Urothelium cell line (cell line): ENCODE measurements around the gene CFLAR.
"Not testable (repeated sequence)": the region's sequence is repeated elsewhere in the genome, so short reads cannot be mapped to it uniquely, and the experiment has no call there.

Source experiments
- DNase-seq: peaks from one replicate; pipeline ENCODE4 v3.0.0; 2011; ENCODE audit warnings: low spot score, mixed read lengths
- FAIRE-seq: peaks from 2 replicates; lab custom pipeline; 2011; peaks lifted over from hg19 to GRCh38; lab: Jason Lieb, UNC

CFLAR gene

GRCh38 chr2:201144101-201145051 is 28.4 kb downstream of the CFLAR start:
- no peak for FAIRE-seq
- DNase-seq, result no peak

DNA sequence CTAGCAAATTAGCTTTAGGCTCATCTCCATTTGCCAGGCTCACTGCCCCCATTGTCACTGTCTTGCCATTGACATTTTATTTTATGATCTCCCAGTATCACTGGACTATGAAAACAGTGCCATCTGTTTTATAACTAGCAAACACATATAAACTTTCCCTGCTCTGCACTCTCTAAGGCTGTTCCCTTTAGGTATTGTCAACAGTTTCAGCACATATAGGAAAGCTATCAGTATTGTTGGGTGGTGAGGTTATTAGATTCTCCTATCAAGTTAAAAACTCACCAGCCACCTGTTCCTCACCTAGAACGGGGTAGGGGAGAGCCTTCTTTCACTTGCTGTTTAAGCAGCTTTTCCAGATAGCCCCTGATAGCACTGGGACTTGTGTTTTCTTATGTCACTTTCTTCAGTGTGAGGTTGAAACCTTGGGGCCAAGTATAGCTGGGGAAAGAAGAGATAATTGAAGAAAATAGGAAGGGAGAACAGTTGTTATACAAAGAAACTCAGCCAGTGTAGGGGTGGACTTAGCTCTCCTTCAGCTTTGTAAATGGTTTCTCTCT is 32.5 kb downstream of the CFLAR start:
- FAIRE-seq (no peak), DNase-seq (no peak)

- DNase-seq, result peak; percentile 59
- FAIRE-seq, result no peak
Measured at GRCh38 chr2:201149064-201149820, 33.3 kb downstream of the CFLAR start.

DNA sequence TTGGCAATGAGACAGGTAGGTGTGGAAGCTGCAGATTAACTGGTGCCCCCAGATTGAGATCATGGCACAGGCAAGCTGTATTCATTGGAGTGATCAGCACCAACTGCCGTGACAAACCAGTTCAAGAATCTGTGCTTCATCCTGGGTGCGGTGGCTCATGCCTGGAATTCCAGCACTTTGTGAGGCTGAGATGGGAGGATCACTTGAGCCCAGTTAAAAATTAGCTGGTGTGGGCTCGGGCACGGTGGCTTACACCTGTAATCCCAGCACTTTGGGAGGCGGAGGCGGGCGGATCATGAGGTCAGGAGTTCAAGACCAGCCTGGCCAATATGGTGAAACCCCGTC is 33.8 kb downstream of the CFLAR start:
- DNase-seq, FAIRE-seq: not testable (repeated sequence)

DNA sequence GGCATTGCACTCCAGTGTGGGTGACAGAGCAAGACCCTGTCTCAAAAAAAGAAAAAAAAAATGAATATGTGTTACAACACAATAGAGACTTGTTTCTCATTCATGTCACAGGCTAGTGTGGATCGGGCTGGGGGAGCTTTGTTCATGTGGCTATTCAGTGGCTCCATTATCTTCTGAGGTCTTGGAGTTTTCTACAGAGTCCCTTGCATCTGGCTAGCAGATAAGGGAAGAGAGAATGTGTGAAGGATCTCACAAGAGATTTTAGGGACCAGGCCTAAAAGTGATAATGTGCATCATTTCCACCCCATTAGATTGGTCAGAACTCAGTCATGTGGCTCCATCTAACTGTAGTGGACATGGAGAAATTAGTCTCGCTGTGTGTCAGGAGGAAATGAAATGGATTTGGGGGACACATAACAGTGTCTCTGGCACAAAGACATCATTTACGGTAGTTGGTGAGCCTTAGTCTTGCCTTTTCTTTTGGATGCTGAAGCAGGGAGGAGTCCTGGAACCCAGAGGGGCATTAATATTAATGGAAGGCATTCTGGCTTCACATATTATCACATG is 34.6 kb downstream of the CFLAR start:
- FAIRE-seq (no peak), DNase-seq (no peak)

DNA sequence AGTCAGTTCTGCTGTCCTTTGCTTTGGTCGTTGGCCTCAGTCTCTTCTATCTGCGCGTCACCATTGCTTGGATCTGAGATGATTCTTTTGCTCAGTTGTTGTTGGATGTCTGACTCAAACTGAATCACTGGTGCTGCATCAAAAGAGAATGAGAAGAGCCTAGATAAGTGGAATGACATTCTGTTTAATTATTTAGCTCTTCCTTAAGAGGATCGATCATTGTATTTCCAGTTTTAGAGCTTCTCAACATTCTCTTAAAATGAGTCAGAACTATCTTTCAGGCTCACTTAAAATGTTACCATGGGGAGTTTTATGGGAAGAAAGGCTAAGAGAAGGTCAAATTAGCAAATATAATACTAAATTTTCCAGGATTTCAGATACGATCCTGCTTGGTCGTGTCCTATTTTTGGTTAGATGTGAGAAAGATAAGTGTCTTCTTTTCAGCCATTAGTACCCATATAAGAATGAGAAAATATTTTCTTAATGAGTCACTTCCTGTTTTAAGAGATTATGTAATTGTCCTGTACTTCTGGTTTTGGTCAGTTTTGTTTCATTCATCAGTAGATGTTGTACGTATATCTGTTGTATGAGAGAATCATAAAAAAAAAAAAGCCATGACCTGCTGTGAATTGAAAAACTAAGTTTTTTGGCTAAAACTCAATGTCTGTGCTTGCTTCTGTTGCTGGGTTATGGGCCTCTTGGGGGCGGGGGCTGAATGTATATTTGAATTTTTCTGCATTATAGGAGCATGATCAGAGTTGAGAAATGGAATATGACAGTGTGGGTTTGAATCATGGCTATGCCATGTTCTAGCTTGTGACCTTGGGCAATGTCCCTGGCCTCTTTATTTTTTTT is 35.4 kb downstream of the CFLAR start:
- no peak for FAIRE-seq
- peak; percentile 67 for DNase-seq

GRCh38 chr2:201152517-201152916 is 36.6 kb downstream of the CFLAR start:
- DNase-seq (no peak), FAIRE-seq (no peak)

DNA sequence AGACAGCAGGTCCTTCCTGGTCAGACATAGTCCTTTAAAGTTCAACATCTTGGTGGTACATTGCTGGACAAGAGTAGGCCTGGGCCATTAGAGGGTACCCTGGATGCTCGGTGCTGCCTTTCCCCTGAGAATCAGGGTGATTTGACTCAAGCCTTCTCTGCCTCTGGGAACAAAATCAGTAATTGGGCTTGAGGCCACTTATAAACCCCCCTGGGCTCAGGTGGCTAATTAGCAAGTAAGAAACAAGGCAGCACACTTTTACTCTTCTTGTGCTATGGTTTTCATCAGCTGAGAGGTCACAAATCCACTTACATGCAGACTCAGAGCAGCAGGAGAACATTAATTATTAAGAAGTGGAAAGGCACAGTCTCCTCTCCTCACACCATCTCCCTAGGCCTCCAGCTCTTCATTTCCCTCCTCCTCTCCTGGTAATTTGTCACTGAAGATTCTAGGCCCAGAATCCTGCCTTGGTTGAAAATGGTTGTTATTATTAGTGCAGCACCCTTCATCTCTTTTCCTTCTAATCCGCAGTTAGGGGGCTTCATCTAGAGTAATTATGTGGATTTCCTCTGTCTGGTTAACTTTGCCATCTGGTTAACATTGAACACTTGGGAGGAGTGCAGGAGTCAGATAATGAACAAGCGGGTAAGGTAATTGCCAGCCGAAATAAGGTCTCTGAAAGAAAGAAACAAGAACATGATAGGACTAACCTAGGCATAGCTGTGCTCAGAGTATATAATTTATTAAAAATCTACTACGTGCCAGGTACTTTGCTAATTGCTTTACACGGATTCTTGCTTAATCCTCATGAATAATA is 37.2 kb downstream of the CFLAR start:
- no peak for DNase-seq
- no peak for FAIRE-seq

DNA sequence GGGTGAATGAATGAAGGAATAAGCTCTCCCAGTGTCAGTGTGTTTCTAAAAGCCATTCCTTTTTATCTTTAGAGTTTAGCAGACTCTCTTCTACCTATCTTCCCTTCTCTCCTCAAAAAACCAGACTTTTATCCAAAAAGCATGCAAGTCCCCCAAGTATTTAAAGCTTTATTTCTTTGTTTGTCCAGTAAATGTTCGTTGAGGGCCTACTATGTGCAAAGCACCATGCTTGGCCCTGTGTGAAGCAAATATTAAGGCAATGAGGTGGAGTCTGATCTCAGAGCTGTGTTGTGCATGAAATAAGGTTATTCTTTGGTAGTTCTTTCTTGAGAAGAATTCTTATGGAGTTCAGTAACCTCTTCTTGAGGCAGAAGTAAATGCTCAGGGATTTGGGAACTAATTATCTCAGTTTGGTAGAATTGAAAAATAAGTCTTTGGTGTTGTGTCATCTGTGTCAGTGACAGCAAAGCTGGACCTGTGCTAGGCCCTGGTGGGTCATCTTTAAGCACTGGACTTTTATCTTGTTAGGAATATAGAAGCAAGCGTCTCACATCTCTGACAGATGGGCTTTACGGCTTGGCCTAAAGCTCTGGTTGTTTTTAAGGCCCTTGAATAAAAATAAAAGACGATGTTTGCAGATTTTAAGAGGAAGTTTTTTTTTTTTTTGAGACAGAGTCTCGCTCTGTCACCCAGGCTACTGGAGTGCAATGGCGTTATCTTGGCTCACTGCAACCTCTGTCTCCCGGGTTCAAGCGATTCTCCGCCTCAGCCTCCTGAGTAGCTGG is 38.8 kb downstream of the CFLAR start:
- no peak for DNase-seq
- FAIRE-seq, result no peak

GRCh38 chr2:201156036-201156435 is 40.1 kb downstream of the CFLAR start:
- DNase-seq (no peak), FAIRE-seq (no peak)

- DNase-seq, result no peak
- FAIRE-seq, result no peak
Measured at GRCh38 chr2:201156640-201157039, 40.7 kb downstream of the CFLAR start.

GRCh38 chr2:201157694-201158093 is 41.7 kb downstream of the CFLAR start:
- DNase-seq, result no peak
- FAIRE-seq, result no peak

- DNase-seq (peak; percentile 50), FAIRE-seq (no peak)
Measured at GRCh38 chr2:201158111-201158929, 42.4 kb downstream of the CFLAR start.

DNA sequence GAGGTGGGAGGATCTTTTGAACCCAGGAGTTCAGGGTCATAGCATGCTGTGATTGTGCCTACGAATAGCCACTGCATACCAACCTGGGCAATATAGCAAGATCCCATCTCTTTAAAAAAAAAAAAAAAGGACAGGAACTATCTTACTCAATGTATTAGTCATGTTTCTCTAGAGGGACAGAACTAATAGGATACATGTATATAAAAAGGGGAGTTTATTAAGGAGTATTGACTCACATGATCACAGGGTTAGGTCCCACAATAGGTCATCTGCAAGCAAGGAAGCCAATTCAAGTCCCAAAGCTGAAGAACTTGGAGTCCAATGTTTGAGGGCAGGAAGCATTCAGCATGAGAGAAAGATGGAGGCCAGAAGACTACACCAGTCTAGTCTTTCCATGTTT is 48.2 kb downstream of the CFLAR start:
- FAIRE-seq (no peak), DNase-seq (no peak)

DNA sequence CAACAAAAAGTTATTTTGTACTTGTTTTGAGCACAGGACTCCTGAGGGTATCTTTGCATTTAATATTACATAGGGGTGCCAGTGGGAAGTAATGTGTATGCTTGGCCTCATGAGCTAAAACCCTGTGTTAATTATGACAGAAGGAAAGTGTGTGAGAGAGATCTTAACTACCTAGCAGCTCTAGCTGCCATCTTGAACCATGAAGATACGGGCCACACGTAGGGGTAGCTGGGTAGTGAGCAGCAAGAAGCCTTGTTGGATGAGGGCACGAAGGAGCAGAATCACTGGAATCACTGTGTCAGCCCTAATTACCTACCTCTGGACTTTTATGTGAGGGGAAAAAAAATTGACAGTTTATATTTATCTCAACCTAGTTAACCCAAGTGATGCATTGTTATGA is 51.6 kb downstream of the CFLAR start:
- FAIRE-seq, result no peak
- DNase-seq, result no peak

- FAIRE-seq, DNase-seq: not testable (repeated sequence)
Measured at GRCh38 chr2:201168496-201168895, 52.5 kb downstream of the CFLAR start.

- DNase-seq (no peak), FAIRE-seq (no peak)
Measured at GRCh38 chr2:201171259-201171814, 55.4 kb downstream of the CFLAR start.

DNA sequence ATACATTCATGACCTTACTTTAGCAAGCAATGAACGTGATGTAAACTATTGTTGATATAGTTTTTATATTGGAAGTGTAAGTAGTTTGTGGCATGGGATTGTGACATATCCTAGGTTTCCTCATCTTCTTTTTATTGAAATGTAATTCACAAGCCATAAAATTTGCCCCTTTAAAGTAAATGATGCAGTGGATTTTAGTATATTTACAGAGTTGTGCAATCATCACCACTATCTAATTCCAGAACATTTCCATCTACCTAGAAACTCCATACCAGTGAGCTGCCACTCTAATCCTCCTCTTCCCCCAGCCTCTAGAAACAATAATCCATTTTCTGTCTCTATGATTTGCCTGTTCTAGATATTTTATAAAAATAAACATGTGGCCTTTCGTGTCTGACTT is 56.3 kb downstream of the CFLAR start:
- DNase-seq, result no peak
- no peak for FAIRE-seq
